K562 (cell line): Measurements from ENCODE around the gene KIAA0825. TPM values are rescaled to one million over a fixed set of nuclear protein-coding genes. Genes with fewer than 3 reads are reported as not detected.

Experiments
- ADNP ChIP-seq: fragments of 200-800 bp; sonication (Bioruptor generic); IDR thresholded peaks from 2 replicates; pipeline ENCODE4 v1.6.1; 2016; ENCODE audit warnings: missing genetic modification characterization, missing compliant biosample characterization
- ASH1L ChIP-seq: fragments of 450-650 bp; IDR thresholded peaks from 2 replicates; pipeline ENCODE4 v1.6.1; 2018; ENCODE audit warnings: borderline replicate concordance, mild to moderate bottlenecking, low read depth; ENCODE audit not compliant: partially characterized antibody
- BRD9 ChIP-seq: fragments of 450-650 bp; IDR thresholded peaks from 2 replicates; pipeline ENCODE4 v1.6.1; 2018; ENCODE audit warnings: low read depth; ENCODE audit not compliant: partially characterized antibody
- ESRRA ChIP-seq: fragments of 450-650 bp; IDR thresholded peaks from 2 replicates; pipeline ENCODE4 v1.6.1; 2014; ENCODE audit warnings: low read depth, mild to moderate bottlenecking, moderate library complexity, borderline replicate concordance
- HMGN3 ChIP-seq: IDR thresholded peaks from 2 replicates; pipeline ENCODE4 v1.6.1; 2011; ENCODE audit warnings: borderline replicate concordance, low read depth, mild to moderate bottlenecking, mixed read lengths, low read length; ENCODE audit not compliant: insufficient read length; ENCODE audit errors: extremely low read depth
- KDM5B ChIP-seq: fragments of 200-600 bp; sonication (generic); IDR thresholded peaks from 2 replicates; pipeline ENCODE4 v1.6.1; 2012; ENCODE audit warnings: low read depth, mild to moderate bottlenecking, moderate library complexity, low read length, control low read depth, inconsistent platforms; ENCODE audit not compliant: insufficient replicate concordance
- MBD2 ChIP-seq: sonication (generic); IDR thresholded peaks from 2 replicates; pipeline ENCODE4 v1.6.1; 2016; ENCODE audit warnings: low read depth, borderline replicate concordance
- NBN ChIP-seq: fragments of 450-650 bp; IDR thresholded peaks from 2 replicates; pipeline ENCODE4 v1.6.1; 2016; ENCODE audit warnings: low read depth, mild to moderate bottlenecking
- OTX1 ChIP-seq: fragments of 450-650 bp; formaldehyde crosslinking; IDR thresholded peaks from 2 replicates; pipeline ENCODE4 v1.4.0; 2022; ENCODE audit warnings: mild to moderate bottlenecking
- RCOR1 ChIP-seq, 2 experiments: IDR thresholded peaks; 2 replicates each; pipeline ENCODE4 v1.6.1; 2012; ENCODE audit warnings: low read depth in 2 of 2, low read length in 2 of 2, borderline replicate concordance in 1 of 2, improper control_type of control experiment in 1 of 2
- SMAD2 ChIP-seq: fragments of 150-350 bp; IDR thresholded peaks from 2 replicates; pipeline ENCODE4 v1.6.1; 2014; ENCODE audit warnings: low read depth, mild to moderate bottlenecking, low read length
- ZFX ChIP-seq: sonication (generic); formaldehyde crosslinking; IDR thresholded peaks from 2 replicates; pipeline ENCODE4 v1.8.0; 2022; ENCODE audit warnings: mild to moderate bottlenecking, missing genetic modification reagents, moderate library complexity
- polyA plus RNA-seq, 8 experiments: library from polyadenylated mRNA; depleted of rRNA in 4 of 8; stranded (reverse) in 5 of 8; unstranded in 3 of 8; fragments of >200 nt; fragmentation: Nextera tagmentation in 2 of 8; fragmentation: Illumina TruSeq in 1 of 8; extraction: Ambion mirVana in 2 of 8; extraction: Trizol in 1 of 8; gene quantifications; 2 replicates each; pipeline versions ENCODE4 v1.2.1 to v1.2.3, GENCODE V29; 2011 to 2014; ENCODE audit warnings: inconsistent platforms in 1 of 8, missing spikeins in 1 of 8
- total RNA-seq, 7 experiments: library from RNA; depleted of rRNA in 6 of 7; stranded (reverse); fragments of >200 nt in 6 of 7; fragmentation: Illumina TruSeq in 2 of 7; extraction: Trizol in 2 of 7; gene quantifications; 2 replicates each; pipeline versions ENCODE4 v1.2.1 to v1.2.3, GENCODE V29; 2011 to 2021; ENCODE audit warnings: low replicate concordance in 1 of 7
- TF ChIP-seq, protein P1 (sequence below), 3 experiments: IDR thresholded peaks in 2 of 3; conservative IDR thresholded peaks in 1 of 3; 2 replicates each; pipeline ENCODE4 v1.5.1; 2011 to 2012; ENCODE audit warnings: low read length in 3 of 3, mild to moderate bottlenecking in 3 of 3, control low read depth in 2 of 3, improper control_type of control experiment in 1 of 3, inconsistent platforms in 1 of 3, low read depth in 1 of 3, mixed read lengths in 1 of 3, moderate library complexity in 1 of 3; ENCODE audit not compliant: insufficient read depth in 2 of 3

KIAA0825 gene
- total and polyA plus RNA-seq, 9 of the 15 experiments (the other 6 are each of a cell fraction or from before 2014, with no cell fraction given), result 0.05 to 0.36 (median 0.16) TPM; not detected in 1

DNA sequence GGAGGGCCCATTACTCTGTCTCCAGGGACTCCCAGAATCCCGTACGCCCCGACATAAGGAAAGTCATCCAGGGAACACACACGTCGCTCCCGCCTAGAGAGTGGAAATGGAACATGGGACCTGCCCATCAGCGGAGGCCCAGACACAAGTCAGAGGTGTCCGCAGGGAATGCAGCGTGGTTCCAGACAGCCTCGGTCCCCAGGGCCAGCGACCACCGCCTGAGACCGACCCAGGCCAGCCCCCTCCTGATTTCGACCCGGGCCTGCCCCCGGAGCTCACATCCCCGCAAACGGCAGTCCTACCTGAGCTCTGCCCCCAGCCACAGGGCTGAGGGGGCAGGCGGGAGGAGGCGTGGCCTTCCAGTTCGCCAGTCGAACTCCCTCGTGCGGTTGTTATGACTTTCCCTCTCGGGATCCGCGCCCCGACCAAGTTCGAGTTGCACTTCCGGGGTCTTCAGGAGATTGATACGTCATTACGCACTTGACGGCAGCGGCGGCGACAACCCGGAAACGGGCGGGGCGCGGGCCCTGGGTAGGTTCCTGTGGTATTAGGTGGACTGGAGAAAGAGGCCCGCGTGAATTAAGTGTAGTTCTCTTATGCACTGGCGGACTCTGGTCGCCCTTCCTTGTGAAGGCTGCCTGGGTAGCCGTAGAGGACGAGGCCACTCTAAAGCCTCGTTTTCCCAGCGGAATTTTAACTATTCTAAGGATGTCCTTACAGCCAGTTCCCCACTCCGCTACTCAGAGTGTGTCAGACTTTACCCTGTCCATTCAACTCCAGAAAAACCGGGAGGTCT is 507.0 kb downstream of the KIAA0825 start (continued):
- TF ChIP-seq RCOR1 (IDR thresholded peaks at IDR 0.05; ENCODE audit: borderline replicate concordance in 1 of 2, low read depth in 2 of 2, low read length in 2 of 2) (peak in 1 of 2 experiments; percentile 30; a peak in 1 of 4 replicates), MBD2 (peak; percentile 68), ZFX (peak; percentile 98), ESRRA (peak; percentile 46; the same call in 1 of the 2 replicates), ASH1L (peak; percentile 82), ADNP (tag) (no peak), OTX1 (CRISPR knock-in tag) (peak; percentile 35; the same call in 1 of the 2 replicates), SMAD2 (no peak), NBN (0 out of 2 replicates have a peak, but pooled peaks have one; percentile 35), BRD9 (no peak), KDM5B (peak; percentile 68), HMGN3 (no peak)
- TF ChIP-seq, protein P1, sequence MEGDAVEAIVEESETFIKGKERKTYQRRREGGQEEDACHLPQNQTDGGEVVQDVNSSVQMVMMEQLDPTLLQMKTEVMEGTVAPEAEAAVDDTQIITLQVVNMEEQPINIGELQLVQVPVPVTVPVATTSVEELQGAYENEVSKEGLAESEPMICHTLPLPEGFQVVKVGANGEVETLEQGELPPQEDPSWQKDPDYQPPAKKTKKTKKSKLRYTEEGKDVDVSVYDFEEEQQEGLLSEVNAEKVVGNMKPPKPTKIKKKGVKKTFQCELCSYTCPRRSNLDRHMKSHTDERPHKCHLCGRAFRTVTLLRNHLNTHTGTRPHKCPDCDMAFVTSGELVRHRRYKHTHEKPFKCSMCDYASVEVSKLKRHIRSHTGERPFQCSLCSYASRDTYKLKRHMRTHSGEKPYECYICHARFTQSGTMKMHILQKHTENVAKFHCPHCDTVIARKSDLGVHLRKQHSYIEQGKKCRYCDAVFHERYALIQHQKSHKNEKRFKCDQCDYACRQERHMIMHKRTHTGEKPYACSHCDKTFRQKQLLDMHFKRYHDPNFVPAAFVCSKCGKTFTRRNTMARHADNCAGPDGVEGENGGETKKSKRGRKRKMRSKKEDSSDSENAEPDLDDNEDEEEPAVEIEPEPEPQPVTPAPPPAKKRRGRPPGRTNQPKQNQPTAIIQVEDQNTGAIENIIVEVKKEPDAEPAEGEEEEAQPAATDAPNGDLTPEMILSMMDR (IDR thresholded peaks at IDR 0.05 in 2 of 3, conservative IDR thresholded peaks at IDR 0.05 in 1 of 3; ENCODE audit: insufficient read depth in 2 of 3, low read depth in 1 of 3, low read length in 3 of 3), result peak; percentile 13 to 35 (median 19); a peak in 1 of 6 replicates
